Measurements from ENCODE around the gene CDYL. TPM values are rescaled to one million over a fixed set of nuclear protein-coding genes. Genes with fewer than 3 reads are reported as not detected.

Gene CDYL
- total RNA-seq, 1 donor from 2014 or later = 46.1 TPM

DNA sequence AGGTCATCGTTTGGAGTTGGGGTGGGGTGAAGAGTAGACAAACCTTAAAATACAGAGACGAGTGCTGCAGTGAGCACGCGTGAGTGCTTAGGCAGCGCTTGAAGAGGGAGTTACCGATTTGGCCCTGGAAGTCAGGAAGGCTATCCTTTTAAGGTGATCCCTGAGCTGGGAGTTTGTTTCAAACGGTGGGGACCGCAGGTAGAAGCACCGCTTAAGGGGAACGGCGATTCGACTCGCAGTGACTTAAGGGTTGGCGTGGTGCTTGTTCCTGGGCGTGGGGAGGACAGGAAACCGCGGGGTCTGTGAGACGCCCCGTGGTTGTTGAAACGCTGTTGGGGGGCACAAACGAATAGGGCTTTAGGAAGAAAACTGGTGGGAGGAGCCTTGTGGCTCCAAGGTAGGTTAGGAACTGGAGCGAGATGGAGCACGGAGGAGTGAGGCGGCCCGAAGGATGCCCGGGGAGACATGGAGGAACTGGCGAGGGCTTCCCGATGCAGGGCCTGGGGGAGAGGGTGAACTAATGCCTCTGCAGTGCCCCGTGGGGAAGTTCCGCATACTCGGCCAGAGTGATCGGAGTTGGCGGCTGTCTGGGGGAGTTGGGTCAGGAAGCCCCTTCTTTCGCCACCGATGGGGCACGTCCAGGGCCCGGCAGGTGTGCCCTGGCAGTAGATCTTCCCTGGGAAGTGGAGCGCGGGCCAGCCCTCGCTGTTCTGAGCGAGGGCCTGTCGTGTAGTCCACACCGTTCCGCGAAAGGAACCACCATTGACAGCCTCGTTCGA lies 1.3 kb upstream of the CDYL start:
- FAIRE-seq = no peak
- DNase-seq (ENCODE audit: low read depth) = peak; percentile 32
- H3K4me3 ChIP-seq (ENCODE audit: low read depth, low read length) = peak overlapping the region; percentile 54
- H3K36me3 ChIP-seq (ENCODE audit: control insufficient read depth, insufficient read depth, low read length) = no peaks in the 10 kb centered on the region
- H3K27me3 ChIP-seq (ENCODE audit: control insufficient read depth, insufficient read depth, low read length) = no peaks in the 10 kb centered on the region
- TF ChIP-seq, protein P1, sequence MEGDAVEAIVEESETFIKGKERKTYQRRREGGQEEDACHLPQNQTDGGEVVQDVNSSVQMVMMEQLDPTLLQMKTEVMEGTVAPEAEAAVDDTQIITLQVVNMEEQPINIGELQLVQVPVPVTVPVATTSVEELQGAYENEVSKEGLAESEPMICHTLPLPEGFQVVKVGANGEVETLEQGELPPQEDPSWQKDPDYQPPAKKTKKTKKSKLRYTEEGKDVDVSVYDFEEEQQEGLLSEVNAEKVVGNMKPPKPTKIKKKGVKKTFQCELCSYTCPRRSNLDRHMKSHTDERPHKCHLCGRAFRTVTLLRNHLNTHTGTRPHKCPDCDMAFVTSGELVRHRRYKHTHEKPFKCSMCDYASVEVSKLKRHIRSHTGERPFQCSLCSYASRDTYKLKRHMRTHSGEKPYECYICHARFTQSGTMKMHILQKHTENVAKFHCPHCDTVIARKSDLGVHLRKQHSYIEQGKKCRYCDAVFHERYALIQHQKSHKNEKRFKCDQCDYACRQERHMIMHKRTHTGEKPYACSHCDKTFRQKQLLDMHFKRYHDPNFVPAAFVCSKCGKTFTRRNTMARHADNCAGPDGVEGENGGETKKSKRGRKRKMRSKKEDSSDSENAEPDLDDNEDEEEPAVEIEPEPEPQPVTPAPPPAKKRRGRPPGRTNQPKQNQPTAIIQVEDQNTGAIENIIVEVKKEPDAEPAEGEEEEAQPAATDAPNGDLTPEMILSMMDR (IDR thresholded peaks at IDR 0.05; ENCODE audit: insufficient read depth, low read length, severe bottlenecking) = no peak

DNA sequence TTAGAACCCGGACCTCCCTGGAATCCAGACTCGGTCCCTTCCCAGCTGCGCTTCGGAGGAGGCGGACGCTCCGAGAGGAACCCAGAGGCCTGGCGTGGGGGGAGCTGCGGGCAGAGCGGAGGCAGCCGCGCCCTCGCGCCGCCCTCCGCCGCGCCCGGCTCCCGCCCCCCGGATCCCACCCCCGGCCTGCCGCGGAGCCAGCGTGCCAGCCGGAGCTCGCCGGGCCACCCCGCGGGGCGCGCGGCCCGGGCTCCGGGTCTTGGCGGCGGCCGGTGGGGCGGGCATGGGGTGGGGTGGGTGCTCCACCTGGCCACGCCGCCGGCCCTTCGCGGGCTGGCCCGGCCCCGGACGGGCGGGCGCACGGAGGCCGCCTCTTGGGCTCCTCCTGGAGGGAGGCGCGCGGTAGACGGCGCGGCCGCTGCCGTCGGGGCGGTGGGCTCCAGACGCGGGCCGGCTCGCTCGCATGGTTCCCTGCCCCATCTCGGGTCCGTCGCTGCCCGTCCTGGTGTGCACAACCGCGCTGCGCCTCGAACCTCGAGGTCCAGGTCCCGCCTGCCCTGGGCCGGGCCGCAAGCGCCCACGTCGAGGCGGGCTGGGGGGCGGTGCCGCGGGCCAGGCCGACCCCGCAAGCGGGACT lies 592 bp upstream of the CDYL start:
- Histone ChIP-seq H3K4me3 (ENCODE audit: low read depth, low read length) (peak overlapping the region; percentile 54), H3K27me3 (ENCODE audit: control insufficient read depth, insufficient read depth, low read length) (no peaks in the 10 kb centered on the region), H3K36me3 (ENCODE audit: control insufficient read depth, insufficient read depth, low read length) (no peaks in the 10 kb centered on the region)
- no peak for FAIRE-seq
- peak; percentile 55 for DNase-seq (ENCODE audit: low read depth)
- TF ChIP-seq, protein P1 (IDR thresholded peaks at IDR 0.05; ENCODE audit: insufficient read depth, low read length, severe bottlenecking) = peak; percentile 40

DNA sequence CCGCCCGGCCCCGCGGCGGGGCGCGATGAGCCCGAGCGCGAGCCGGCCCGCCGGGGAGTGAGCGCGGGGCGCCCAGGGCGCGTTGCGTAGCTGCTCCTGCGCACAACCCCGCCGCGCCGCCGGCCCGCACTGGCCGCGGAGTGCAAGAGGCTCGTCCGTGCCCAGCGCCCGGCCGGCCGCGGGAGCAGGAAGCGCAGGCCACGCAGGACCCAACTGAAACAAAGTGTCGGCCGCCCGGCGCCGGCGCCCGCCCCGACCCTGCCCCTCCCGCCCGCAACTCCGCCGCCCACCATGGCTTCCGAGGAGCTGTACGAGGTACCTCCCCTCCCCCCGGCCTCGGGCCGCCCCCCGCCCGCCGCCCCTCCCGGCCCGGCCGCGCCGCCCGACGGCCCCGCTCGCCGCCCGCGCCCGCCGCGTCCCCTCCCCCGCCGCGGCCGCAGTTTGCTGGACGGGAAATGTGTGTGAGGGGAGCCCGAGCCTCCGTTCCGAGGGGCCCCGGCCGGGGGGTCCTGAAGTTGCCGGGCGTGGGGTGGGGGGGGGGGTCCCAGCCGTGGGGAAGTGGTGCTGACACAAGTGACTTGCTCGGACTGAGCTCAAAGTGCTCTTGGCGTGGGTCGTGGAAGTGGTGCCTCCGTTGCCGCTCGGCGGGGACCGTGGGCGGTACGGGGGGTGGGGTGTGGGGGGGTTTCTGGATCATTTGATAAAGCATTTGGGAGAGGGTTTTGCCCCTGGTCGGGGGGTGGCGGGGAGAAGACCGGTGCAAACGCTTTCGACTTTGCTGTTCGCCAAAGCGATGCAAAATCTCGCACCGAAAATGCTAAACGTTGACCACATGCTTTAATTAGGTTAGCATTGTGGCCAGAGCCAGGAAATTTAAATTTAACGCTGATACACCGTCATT lies 539 bp downstream of the CDYL start:
- DNase-seq (ENCODE audit: low read depth) = peak; percentile 41
- FAIRE-seq = no peak

DNA sequence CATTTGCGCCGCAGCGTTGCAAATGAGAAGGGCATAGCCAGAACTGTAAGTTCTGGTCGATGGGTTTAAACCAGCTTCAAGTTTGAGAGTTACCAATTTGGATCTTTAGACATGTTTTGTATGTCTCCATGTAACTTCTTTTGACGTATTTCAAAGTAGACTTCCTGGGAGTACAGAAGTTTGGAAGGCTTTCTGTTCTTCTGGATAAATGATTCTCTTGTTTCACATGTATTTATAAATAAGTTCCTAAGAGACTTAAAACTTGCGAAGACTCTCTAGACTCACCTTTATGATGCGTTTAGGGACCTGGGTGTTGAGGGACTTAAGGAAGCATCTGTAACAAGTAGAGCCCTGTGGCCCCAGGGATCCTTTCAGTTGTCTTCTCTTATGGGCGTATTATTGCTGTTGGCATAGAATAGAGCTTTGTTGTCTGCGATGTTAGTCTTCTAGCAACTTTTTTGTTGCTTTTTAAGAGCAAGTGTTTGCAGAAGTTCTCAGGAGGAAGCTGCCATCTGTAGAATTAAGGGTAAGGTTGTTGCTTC lies 1.3 kb downstream of the CDYL start:
- TF ChIP-seq, protein P1 (IDR thresholded peaks at IDR 0.05; ENCODE audit: insufficient read depth, low read length, severe bottlenecking) = no peak
- peak overlapping the region; percentile 54 for H3K4me3 ChIP-seq (ENCODE audit: low read depth, low read length)
- DNase-seq (ENCODE audit: low read depth) (peak; percentile 32), FAIRE-seq (no peak)
- no peaks in the 10 kb centered on the region for H3K36me3 ChIP-seq (ENCODE audit: control insufficient read depth, insufficient read depth, low read length)
- no peaks in the 10 kb centered on the region for H3K27me3 ChIP-seq (ENCODE audit: control insufficient read depth, insufficient read depth, low read length)

More for the DNA sequence above, 539 bp downstream of the CDYL start:
- TF ChIP-seq, protein P1 (IDR thresholded peaks at IDR 0.05; ENCODE audit: insufficient read depth, low read length, severe bottlenecking) = no peak
- H3K27me3 ChIP-seq (ENCODE audit: control insufficient read depth, insufficient read depth, low read length) = no peaks in the 10 kb centered on the region
- no peaks in the 10 kb centered on the region for H3K36me3 ChIP-seq (ENCODE audit: control insufficient read depth, insufficient read depth, low read length)
- peak overlapping the region; percentile 54 for H3K4me3 ChIP-seq (ENCODE audit: low read depth, low read length)

DNA sequence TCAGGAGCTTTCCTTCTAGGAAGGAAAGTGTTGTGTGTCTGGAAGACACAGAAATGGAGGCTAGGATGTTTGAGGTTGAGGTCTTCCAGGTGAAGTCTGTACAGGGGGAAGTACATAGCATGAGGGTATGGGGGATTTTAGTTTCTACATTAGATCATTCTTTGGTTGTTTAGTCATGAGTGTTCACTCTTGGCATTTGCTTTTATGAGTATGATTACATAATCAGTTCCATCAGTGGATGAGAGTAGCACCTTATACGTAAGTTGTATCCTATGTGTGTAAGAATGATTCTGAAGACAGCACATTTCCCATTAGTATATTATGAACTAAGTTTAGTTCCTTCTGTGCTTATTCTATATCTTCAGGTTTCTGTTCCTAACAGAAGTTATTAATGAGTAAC lies 1.9 kb downstream of the CDYL start:
- Histone ChIP-seq H3K4me3 (ENCODE audit: low read depth, low read length) (no peak overlapping the region), H3K27me3 (ENCODE audit: control insufficient read depth, insufficient read depth, low read length) (no peaks in the 10 kb centered on the region), H3K36me3 (ENCODE audit: control insufficient read depth, insufficient read depth, low read length) (no peaks in the 10 kb centered on the region)
- FAIRE-seq (no peak), DNase-seq (ENCODE audit: low read depth) (peak; percentile 47)
- TF ChIP-seq, protein P1 (IDR thresholded peaks at IDR 0.05; ENCODE audit: insufficient read depth, low read length, severe bottlenecking) = no peak
